Glomerular endothelial cell (primary cell): ENCODE results near the gene IER2. TPM values are rescaled to one million over a fixed set of nuclear protein-coding genes. Genes with fewer than 3 reads are reported as not detected.

Experiments
- DNase-seq: peaks from one replicate; pipeline ENCODE4 v3.0.0-alpha.2; 2011; ENCODE audit warnings: low read depth, low spot score; ENCODE audit errors: extremely low read depth
- total RNA-seq: library from RNA; depleted of rRNA; stranded (reverse); fragments of >200 nt; gene quantifications from 2 replicates; pipeline ENCODE4 v1.2.3, GENCODE V29; 2015

IER2 gene
- total RNA-seq, 1 donor from 2014 or later: 135 TPM

- no peak for DNase-seq
Measured at GRCh38 chr19:13118424-13119193, 31.6 kb upstream of the IER2 start.

GRCh38 chr19:13119627-13120026 is 30.6 kb upstream of the IER2 start:
- no peak for DNase-seq

GRCh38 chr19:13120031-13120430 is 30.2 kb upstream of the IER2 start:
- no peak for DNase-seq

GRCh38 chr19:13120817-13121216 is 29.4 kb upstream of the IER2 start:
- DNase-seq: no peak

GRCh38 chr19:13121551-13122274 is 28.5 kb upstream of the IER2 start:
- no peak for DNase-seq

GRCh38 chr19:13122275-13122878 is 27.8 kb upstream of the IER2 start:
- DNase-seq: no peak

GRCh38 chr19:13122980-13123957 is 26.9 kb upstream of the IER2 start:
- no peak for DNase-seq

GRCh38 chr19:13127051-13127450 is 23.2 kb upstream of the IER2 start:
- no peak for DNase-seq

GRCh38 chr19:13127811-13128575 is 22.2 kb upstream of the IER2 start:
- no peak for DNase-seq

- no peak for DNase-seq
Measured at GRCh38 chr19:13128583-13128982, 21.6 kb upstream of the IER2 start.

- DNase-seq: no peak
Measured at GRCh38 chr19:13129384-13129783, 20.8 kb upstream of the IER2 start.

- DNase-seq: no peak
Measured at GRCh38 chr19:13130886-13131490, 19.2 kb upstream of the IER2 start.

GRCh38 chr19:13132471-13133180 is 17.6 kb upstream of the IER2 start:
- no peak for DNase-seq

GRCh38 chr19:13133241-13133870 is 16.9 kb upstream of the IER2 start:
- no peak for DNase-seq

GRCh38 chr19:13134626-13135025 is 15.6 kb upstream of the IER2 start:
- no peak for DNase-seq

- DNase-seq: no peak
Measured at GRCh38 chr19:13135068-13136062, 14.8 kb upstream of the IER2 start.

- no peak for DNase-seq
Measured at GRCh38 chr19:13137290-13137794, 12.9 kb upstream of the IER2 start.
